IMR-90 (cell line): ENCODE results near the gene UGGT1. TPM values are rescaled to one million over a fixed set of nuclear protein-coding genes. Genes with fewer than 3 reads are reported as not detected.

Experiments
- ATAC-seq: fragments of 200-7000 bp; cut with Tn5 transposase; 2 replicates; pipeline ENCODE4 v1.9.1; 2020; ENCODE audit warnings: low read depth, mild to moderate bottlenecking, moderate library complexity
- BruUV-seq: library from RNA; stranded (reverse); fragments of 400-500 nt; replicated peaks from 2 replicates; lab custom pipeline; 2021; lab: Mats Ljungman, UMichigan
- CTCF ChIA-PET: fragments of 300-600 bp; formaldehyde crosslinking; extraction: SDS; loops from one replicate; lab custom pipeline; 2021; ENCODE audit warnings: antibody characterized with exemption; lab: Yijun Ruan, JAX
- POLR2A ChIA-PET: fragments of 300-600 bp; sonication (Branson Sonifier 250); formaldehyde crosslinking; loops from one replicate; lab custom pipeline; 2022; ENCODE audit warnings: antibody characterized with exemption; ENCODE audit not compliant: unreplicated experiment; lab: Charles Lee
- DNase-seq: peaks from one replicate; pipeline ENCODE4 v3.0.0; 2013
- H2AFZ ChIP-seq: replicated peaks from 2 replicates; pipeline ENCODE3; 2013; ENCODE audit warnings: low read length, mild to moderate bottlenecking; ENCODE audit not compliant: poor library complexity
- H2AK5ac ChIP-seq: 2 replicates; pipeline ENCODE4 v1.6.1; 2013; ENCODE audit warnings: low read depth, low read length, inconsistent platforms
- H2AK9ac ChIP-seq: replicated peaks from 2 replicates; pipeline ENCODE3; 2013; ENCODE audit warnings: mild to moderate bottlenecking, low read depth, low read length, moderate library complexity; ENCODE audit not compliant: poor library complexity
- H2BK120ac ChIP-seq: 2 replicates; pipeline ENCODE4 v1.6.1; 2013; ENCODE audit warnings: low read depth, low read length, inconsistent platforms
- H2BK15ac ChIP-seq: 3 replicates; pipeline ENCODE4 v1.6.1; 2013; ENCODE audit warnings: low read depth, low read length, inconsistent platforms
- H2BK20ac ChIP-seq: 2 replicates; pipeline ENCODE4 v1.6.1; 2013; ENCODE audit warnings: low read depth, mild to moderate bottlenecking, inconsistent platforms, low read length, moderate library complexity
- H2BK5ac ChIP-seq: 2 replicates; pipeline ENCODE4 v1.6.1; 2013; ENCODE audit warnings: mild to moderate bottlenecking, low read depth, low read length, inconsistent platforms; ENCODE audit not compliant: poor library complexity, severe bottlenecking
- H3K14ac ChIP-seq: replicated peaks from 2 replicates; pipeline ENCODE4 v1.6.1; 2013; ENCODE audit warnings: low read depth, low read length, inconsistent platforms
- H3K18ac ChIP-seq: 2 replicates; pipeline ENCODE4 v1.6.1; 2013; ENCODE audit warnings: low read depth, low read length, control low read depth
- H3K23ac ChIP-seq: 2 replicates; pipeline ENCODE4 v1.6.1; 2013; ENCODE audit warnings: low read depth, low read length, inconsistent platforms
- H3K27ac ChIP-seq: 2 replicates; pipeline ENCODE4 v1.5.1; 2013; ENCODE audit warnings: mild to moderate bottlenecking, control low read depth, low read length; ENCODE audit not compliant: insufficient read depth
- H3K27me3 ChIP-seq: 2 replicates; pipeline ENCODE4 v1.6.1; 2013; ENCODE audit warnings: low read length; ENCODE audit not compliant: control insufficient read depth, insufficient read depth
- H3K36me3 ChIP-seq: 2 replicates; pipeline ENCODE4 v1.6.1; 2013; ENCODE audit warnings: low read length, mixed read lengths; ENCODE audit not compliant: control insufficient read depth, insufficient read depth
- H3K4ac ChIP-seq: 2 replicates; pipeline ENCODE4 v1.6.1; 2013; ENCODE audit warnings: low read depth, low read length, inconsistent platforms
- H3K4me1 ChIP-seq: 2 replicates; pipeline ENCODE4 v1.6.1; 2013; ENCODE audit warnings: low read length, mixed read lengths; ENCODE audit not compliant: control insufficient read depth, insufficient read depth
- H3K4me2 ChIP-seq: 2 replicates; pipeline ENCODE4 v1.6.1; 2013; ENCODE audit warnings: low read depth, mild to moderate bottlenecking, control low read depth, low read length, moderate library complexity
- H3K4me3 ChIP-seq: 2 replicates; pipeline ENCODE4 v1.5.1; 2013; ENCODE audit warnings: low read depth, mild to moderate bottlenecking, control low read depth, low read length, moderate library complexity; ENCODE audit not compliant: insufficient read depth
- H3K56ac ChIP-seq: 2 replicates; pipeline ENCODE4 v1.6.1; 2013; ENCODE audit warnings: low read length, inconsistent platforms; ENCODE audit not compliant: insufficient read depth; ENCODE audit errors: extremely low read depth
- H3K79me1 ChIP-seq, 2 experiments: 2 replicates each; pipeline ENCODE4 v1.6.1; 2013; ENCODE audit warnings: low read length in 2 of 2, inconsistent platforms in 1 of 2, low read depth in 1 of 2
- H3K9ac ChIP-seq: 2 replicates; pipeline ENCODE4 v1.6.1; 2013; ENCODE audit warnings: low read depth, low read length, control low read depth
- H3K9me1 ChIP-seq: 2 replicates; pipeline ENCODE4 v1.6.1; 2013; ENCODE audit warnings: low read length, inconsistent platforms; ENCODE audit not compliant: insufficient read depth
- H3K9me3 ChIP-seq: 2 replicates; pipeline ENCODE4 v1.6.1; 2013; ENCODE audit warnings: low read length; ENCODE audit not compliant: control insufficient read depth, insufficient read depth
- H4K20me1 ChIP-seq: 2 replicates; pipeline ENCODE4 v1.6.1; 2013; ENCODE audit warnings: low read length, inconsistent platforms; ENCODE audit not compliant: insufficient read depth
- H4K5ac ChIP-seq: 2 replicates; pipeline ENCODE4 v1.6.1; 2013; ENCODE audit warnings: mild to moderate bottlenecking, low read depth, low read length, control low read depth
- H4K8ac ChIP-seq, 2 experiments: 2 replicates each; pipeline ENCODE4 v1.6.1; 2013; ENCODE audit warnings: low read depth in 2 of 2, low read length in 2 of 2, control low read depth in 1 of 2, inconsistent platforms in 1 of 2
- H4K91ac ChIP-seq: 2 replicates; pipeline ENCODE4 v1.6.1; 2013; ENCODE audit warnings: low read depth, low read length, inconsistent platforms; ENCODE audit not compliant: insufficient read depth
- CEBPB ChIP-seq: IDR thresholded peaks from 2 replicates; pipeline ENCODE4 v1.6.1; 2012; ENCODE audit warnings: low read depth, low read length, improper control_type of control experiment
- CHD1 ChIP-seq: IDR thresholded peaks from 2 replicates; pipeline ENCODE4 v1.6.1; 2012; ENCODE audit warnings: low read depth, low read length, improper control_type of control experiment
- CTCF ChIP-seq: conservative IDR thresholded peaks from 2 replicates; pipeline ENCODE4 v1.5.1; 2012; ENCODE audit warnings: mild to moderate bottlenecking, low read depth, low read length, improper control_type of control experiment
- NFE2L2 ChIP-seq: fragments of 150-350 bp; IDR thresholded peaks from 2 replicates; pipeline ENCODE4 v1.6.1; 2016; ENCODE audit warnings: low read depth, mild to moderate bottlenecking, low read length
- RCOR1 ChIP-seq: IDR thresholded peaks from 2 replicates; pipeline ENCODE4 v1.6.1; 2012; ENCODE audit warnings: mild to moderate bottlenecking, low read length, improper control_type of control experiment; ENCODE audit not compliant: insufficient replicate concordance
- WGBS, 2 experiments: methylation state at CpG; one replicate each; pipeline versions ENCODE4 v1.1.5 to v1.1.7; 2013; ENCODE audit warnings: missing lambda C conversion rate in 2 of 2; ENCODE audit not compliant: insufficient read length in 1 of 2; ENCODE audit errors: extremely low coverage in 2 of 2; 5-methylcytosine and 5-hydroxymethylcytosine counted together
- dilution Hi-C: fragments of 300-500 bp; cut with HindIII; formaldehyde crosslinking; loops from one replicate; pipeline ENCODE4 v1.14.3; 2018; ENCODE audit warnings: low sequenced_read_pairs; ENCODE audit not compliant: unreplicated experiment
- in situ Hi-C: fragments of 300-500 bp; cut with MboI; formaldehyde crosslinking; loops from 3 replicates; pipeline ENCODE4 v1.14.3; 2019; ENCODE audit warnings: low sequenced_read_pairs, inconsistent platforms, mixed read lengths
- intact Hi-C: fragments of 100-400 bp; cut with micrococcal nuclease; formaldehyde crosslinking; loops from 2 replicates; pipeline ENCODE4 v1.10.0; 2022
- polyA plus RNA-seq, 3 experiments: library from polyadenylated mRNA; depleted of rRNA; stranded (reverse); fragments of >200 nt; gene quantifications; 2 replicates each; pipeline ENCODE4 v1.2.3, GENCODE V29; 2012; ENCODE audit warnings: low replicate concordance in 1 of 3
- total RNA-seq: library from RNA; depleted of rRNA; stranded (reverse); fragments of >200 nt; gene quantifications from 2 replicates; pipeline ENCODE4 v1.2.3, GENCODE V29; 2012

UGGT1 gene
- total and polyA plus RNA-seq, 2 of the 4 experiments (the other 2 are of a cell fraction), result 26.1 to 71.3 TPM

GRCh38 chr2:128169497-128169896 is 78.5 kb downstream of the UGGT1 start:
- in situ Hi-C loops, result loop anchor here (25.0 kb wide), 1 partner anchor 1693 kb away; no protein-coding TSS in a partner anchor
- Histone ChIP-seq H3K4me2 (no peak overlapping the region), H3K36me3 (peaks cover 27% of the 10 kb centered on the region)

More at GRCh38 chr2:128169497-128169896, 78.5 kb downstream of the UGGT1 start:
- H2AK5ac ChIP-seq, result no peak overlapping the region
- no peak overlapping the region for H2BK120ac ChIP-seq
- no peaks in the 10 kb centered on the region for H3K27me3 ChIP-seq
- no peak overlapping the region for H3K56ac ChIP-seq
- no peak overlapping the region for H3K4ac ChIP-seq
- H3K14ac ChIP-seq, result no peak overlapping the region
- intact Hi-C loops, result no loop called here
- peaks cover 0 to 15% of the 10 kb centered on the region in 2 experiments; a peak in 3 of 4 replicates for H3K79me1 ChIP-seq
- no peaks in the 10 kb centered on the region for H4K20me1 ChIP-seq
- H4K5ac ChIP-seq, result no peak overlapping the region
- ATAC-seq (peak; percentile 96), DNase-seq (peak; percentile 92)
- H2AK9ac ChIP-seq, result no peak overlapping the region
- H2BK15ac ChIP-seq, result no peak overlapping the region
- no peak overlapping the region for H2BK20ac ChIP-seq
- BruUV-seq, result no TSS peak
- no CpG with 5 or more reads among the region's 3 CpGs for WGBS, 2 experiments
- H2BK5ac ChIP-seq, result peak overlapping the region; percentile 55
- ChIA-PET CTCF (interaction anchor here (0.5 to 1.0 kb wide), 3 partner anchors 10 to 102 kb away, joined by 3 read pairs; no protein-coding TSS in a partner anchor), POLR2A (no interaction called here)
- H3K18ac ChIP-seq, result no peak overlapping the region; the same call in 1 of the 2 replicates
- H2AFZ ChIP-seq, result no peak overlapping the region
- H4K8ac ChIP-seq, result no peak overlapping the region; a peak in 1 of 4 replicates
- TF ChIP-seq RCOR1 (no peak), CHD1 (no peak), NFE2L2 (no peak), CTCF (no peak), CEBPB (peak; percentile 95)
- H3K27ac ChIP-seq, result peak overlapping the region; percentile 73; the same call in 1 of the 2 replicates
- H3K9me3 ChIP-seq, result no peaks in the 10 kb centered on the region
- H3K4me3 ChIP-seq, result no peak overlapping the region
- peaks cover 7% of the 10 kb centered on the region for H3K9me1 ChIP-seq
- no peak overlapping the region for H3K9ac ChIP-seq
- peaks cover 8% of the 10 kb centered on the region for H3K4me1 ChIP-seq
- H4K91ac ChIP-seq, result no peak overlapping the region
- H3K23ac ChIP-seq, result no peak overlapping the region
- dilution Hi-C loops, result no loop called here
